ENCODE data around the gene UBALD1.
A peak's percentile ranks its signal among the peaks of the same experiment; 100 is the strongest.
"Not testable (repeated sequence)": the region's sequence is repeated elsewhere in the genome, so short reads cannot be mapped to it uniquely, and the experiment has no call there.

The UBALD1 gene

DNA sequence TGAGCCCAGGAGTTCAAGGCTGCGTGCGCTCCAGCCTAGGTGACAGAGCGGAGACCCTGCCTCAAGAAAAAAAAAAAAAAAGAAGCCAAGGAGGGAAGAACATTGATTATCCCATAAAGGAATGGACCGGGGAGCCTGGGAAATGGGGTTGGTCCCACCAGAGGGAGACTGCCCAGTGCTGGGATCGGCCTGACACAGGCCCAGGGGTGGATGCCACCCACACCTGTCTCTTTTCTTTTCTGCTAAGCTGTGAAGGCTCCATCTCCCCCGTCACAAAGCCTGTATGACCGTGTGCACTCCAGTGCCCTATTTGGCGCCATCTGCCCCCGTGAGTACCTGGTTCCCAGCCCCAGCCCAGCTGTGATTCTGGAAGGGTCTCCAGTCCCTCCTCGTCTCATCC lies 15.7 kb downstream of the UBALD1 start:
- DNase-seq (ENCODE audit: low spot score) = no peak

- DNase-seq (ENCODE audit: low spot score) = no peak
Measured at GRCh38 chr16:4597174-4597573, 17.5 kb downstream of the UBALD1 start.

DNA sequence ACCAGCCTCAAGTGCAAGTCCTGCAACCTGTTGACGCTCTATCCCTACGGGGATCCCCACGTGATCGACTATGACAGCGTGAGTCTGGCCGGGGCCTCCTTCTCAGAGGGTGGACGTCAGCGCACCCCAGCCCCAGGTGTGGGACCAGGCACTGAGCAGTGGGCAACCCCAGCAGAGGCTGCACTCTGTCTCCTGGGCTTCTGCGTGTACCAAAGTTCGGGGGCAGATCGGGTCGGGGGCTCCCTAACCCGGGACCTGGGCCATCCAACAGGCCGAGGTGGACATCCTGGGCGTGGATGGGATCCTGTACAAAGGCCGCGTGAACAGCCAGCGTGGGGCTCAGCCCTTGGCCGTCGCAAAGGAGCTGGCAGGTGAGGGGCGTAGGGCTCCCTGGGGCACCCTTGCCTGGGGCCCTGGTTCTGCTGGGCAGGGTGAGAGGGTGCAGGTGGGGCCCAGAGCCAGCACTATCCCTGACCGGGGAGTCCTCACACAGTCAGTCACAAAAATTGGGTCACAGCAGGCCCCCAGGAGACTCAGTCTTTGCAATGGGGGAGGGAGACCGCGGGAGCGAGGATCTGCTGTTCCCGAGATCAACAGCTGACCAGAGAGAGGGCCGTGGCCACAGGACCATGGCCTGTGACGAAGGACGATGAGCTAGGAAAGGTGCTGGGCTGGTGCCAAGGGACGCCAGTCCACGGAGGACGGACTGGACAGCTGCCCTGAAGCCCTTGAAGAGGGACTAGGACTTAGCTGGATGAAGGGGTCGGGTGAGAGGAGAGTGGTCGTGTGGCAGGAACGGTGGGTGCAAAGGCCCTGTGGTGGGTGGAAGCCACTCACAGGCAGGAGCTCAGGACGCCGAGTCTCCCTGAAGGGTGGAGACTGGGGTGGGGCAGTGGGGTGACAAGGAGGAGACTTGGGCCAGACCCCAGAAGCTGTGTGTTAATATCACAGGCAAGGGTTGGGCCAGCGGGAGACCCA lies 20.0 kb downstream of the UBALD1 start:
- no peak for DNase-seq (ENCODE audit: low spot score)

- peak; percentile 78 for DNase-seq (ENCODE audit: low spot score)
Measured at GRCh38 chr16:4593086-4593485, 21.6 kb downstream of the UBALD1 start.

DNA sequence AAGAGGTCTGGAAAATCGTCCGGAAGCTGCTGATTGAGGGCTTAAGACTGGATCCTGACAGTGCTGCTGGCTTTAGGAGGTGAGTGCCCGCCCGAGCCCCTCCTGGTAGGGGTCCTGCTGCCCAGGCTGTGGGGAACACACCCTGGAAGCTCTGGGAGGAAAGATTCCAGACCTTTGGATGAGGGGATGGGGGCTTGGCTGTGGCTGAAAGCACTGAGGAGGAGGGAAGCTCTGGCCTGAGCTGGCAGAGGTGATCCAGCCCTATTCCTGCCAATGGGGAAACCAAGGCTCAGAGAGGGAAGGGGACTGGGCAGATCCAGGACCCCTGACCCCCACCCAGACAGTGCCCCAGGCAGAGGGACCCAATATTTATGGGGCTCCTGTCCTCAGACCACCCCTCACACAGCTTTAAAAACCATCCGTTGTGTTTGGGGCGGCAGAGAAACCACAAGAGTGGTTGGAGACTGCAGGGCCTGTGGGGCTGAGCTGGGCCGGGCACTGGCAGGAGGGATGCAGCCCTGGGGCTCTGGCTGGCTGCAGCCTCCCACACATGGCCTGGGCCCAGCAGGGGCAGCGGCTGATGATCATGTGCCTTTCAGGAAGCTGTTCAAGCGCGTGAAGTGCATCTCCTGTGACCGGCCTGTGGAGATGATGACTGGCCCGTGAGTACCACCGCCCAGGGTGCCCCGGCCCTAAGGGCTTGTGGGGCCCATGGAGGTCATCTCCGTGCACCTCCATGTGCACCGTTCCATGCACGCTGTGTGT lies 22.8 kb downstream of the UBALD1 start:
- DNase-seq (ENCODE audit: low spot score) = no peak

- no peak for DNase-seq (ENCODE audit: low spot score)
Measured at GRCh38 chr16:4591191-4591590, 23.5 kb downstream of the UBALD1 start.

DNA sequence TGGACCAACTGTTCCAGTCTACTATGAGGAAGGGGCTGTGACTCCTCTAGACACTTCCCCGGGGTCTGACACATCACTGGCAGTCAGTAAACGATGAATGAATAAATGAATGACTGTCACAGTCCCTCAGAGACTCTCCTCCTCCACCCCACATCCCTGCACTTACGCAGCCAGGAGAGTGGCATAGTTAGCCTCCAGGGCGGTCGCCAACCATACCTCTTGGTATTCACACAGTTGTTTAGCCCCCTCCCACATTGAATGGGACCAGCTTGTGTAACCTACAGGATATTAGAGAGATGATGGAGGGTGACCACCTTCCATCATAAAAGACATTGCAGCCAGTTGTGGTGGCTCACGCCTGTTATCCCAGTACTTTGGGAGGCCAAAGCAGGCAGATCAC lies 25.7 kb downstream of the UBALD1 start:
- no peak for DNase-seq (ENCODE audit: low spot score)

GRCh38 chr16:4588386-4588785 lies 26.3 kb downstream of the UBALD1 start:
- DNase-seq (ENCODE audit: low spot score) = no peak

- no peak for DNase-seq (ENCODE audit: low spot score)
Measured at GRCh38 chr16:4586291-4586690, 28.4 kb downstream of the UBALD1 start.

DNA sequence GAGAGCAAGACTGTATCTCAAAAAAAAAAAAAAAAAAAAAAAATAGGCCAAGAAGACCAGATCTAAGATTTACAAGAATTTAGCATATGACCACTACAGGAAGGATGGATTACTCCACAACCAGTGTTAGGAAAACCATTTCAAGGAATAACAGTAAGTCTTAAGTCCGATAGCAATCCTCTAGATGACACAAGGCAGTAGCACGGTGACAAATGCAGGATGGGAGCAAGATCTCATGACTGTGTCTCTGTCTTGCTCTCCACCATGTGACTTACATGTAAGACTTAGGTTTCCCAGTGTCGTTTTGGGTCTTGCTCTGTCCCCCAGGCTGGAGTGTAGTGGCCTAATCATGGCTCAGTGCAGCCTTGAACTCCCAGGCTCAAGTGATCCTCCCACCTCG lies 30.8 kb downstream of the UBALD1 start:
- no peak for DNase-seq (ENCODE audit: low spot score)

- no peak for DNase-seq (ENCODE audit: low spot score)
Measured at GRCh38 chr16:4580250-4580649, 34.4 kb downstream of the UBALD1 start.

DNA sequence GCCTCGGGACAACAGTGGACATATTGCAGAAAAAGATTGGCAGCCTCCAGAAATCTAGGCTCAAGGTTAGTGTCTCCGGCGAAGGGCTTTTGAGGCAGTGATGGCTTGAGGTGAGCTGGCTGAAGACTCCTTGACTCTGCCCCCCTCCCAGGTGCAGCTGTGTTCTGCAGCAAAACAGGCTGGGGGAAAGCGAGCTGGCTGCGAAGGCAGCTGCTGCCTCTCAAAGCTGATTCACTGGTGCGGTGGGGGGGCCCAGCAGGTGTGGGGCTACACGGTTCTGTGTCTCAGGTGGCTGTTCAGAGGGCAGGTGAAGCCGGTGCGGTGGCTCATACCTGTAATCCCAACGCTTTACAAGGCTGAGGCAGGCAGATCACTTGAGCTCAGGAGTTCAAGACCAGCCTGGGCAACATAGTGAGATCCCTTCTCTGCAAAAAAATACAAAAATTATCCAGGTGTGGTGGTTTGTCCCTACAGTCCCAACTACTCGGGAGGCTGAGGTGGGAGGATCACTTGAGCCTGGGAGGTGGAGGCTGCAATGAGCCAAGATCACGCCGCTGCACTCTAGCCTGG lies 35.6 kb downstream of the UBALD1 start:
- no peak for DNase-seq (ENCODE audit: low spot score)

DNA sequence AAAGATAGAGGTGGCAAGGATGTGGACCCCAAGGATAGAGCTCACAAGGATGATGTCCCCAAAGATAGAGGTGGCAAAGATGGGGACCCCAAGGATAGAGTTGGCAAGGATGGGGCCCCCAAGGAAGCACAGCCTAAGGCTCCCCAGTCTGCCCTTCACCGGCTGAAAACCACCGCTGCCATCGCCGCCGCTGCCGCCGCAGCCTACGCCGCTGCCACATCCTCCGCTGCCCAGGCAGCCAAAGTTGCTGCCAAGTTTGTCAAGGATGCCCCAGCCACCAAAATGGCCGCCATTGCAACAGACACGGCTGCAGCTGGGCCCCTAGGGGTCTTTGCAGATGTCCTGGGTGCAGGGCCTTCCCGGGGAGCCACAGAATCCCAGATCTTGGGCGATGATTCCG lies 38.7 kb downstream of the UBALD1 start:
- no peak for DNase-seq (ENCODE audit: low spot score)

DNA sequence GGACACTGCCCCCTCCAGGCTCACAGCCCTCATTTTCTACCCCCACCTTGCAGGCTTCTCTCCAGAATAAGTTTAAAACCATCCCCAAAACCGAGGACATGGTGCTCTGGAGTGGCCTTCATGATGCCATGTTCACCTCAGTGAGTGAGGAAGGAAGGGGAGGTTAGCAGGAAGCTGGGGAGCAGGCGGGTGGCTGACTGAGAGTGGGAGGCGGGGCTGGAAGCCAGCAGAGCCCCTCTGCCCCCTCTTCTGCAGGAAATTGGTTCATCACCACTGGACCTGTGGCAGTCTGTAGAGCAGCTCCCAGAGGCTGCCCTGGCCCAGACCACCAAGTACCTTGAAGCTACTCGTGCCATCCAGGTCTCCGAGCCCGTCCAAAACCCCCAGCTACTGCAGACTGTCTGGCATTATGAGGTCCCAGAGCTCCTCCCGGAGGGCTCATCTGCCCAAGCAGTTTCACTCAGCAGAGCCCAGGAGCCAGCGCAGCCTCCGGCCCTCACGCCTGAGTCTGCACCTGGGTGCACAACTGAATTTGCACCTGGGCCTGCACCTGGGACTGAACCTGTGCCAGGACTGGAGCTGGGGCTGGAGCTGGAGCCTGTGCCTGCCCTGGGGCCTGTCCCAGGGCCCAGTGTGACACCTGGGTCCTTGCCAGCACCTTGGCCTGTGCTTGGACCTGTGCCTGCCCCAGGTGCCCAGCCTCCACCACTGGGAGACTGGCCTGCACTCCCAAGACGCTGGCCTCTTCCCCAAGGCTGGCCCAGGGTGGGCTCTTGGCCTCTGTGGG lies 39.6 kb downstream of the UBALD1 start:
- no peak for DNase-seq (ENCODE audit: low spot score)

- not testable (repeated sequence) for DNase-seq (ENCODE audit: low spot score)
Measured at GRCh38 chr16:4573926-4574325, 40.8 kb downstream of the UBALD1 start.

DNA sequence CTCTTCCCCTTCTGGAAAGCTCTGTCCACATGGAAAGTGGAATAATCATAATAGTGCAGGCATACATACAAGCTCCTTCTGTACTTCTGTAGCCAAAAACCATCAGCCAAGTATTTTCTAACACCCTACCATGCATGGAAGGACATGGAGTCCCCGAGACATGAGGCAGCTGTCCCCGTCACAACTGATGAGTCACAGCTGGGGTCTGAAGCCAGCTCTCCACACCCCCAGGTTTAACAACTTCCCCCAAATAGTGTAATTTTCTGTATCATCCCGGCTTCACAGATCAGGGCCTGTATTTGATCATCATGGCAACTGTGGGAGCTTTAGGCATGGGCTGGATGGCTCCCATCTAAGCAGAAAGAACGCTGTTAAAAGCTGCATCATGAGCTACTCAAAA lies 42.0 kb downstream of the UBALD1 start:
- no peak for DNase-seq (ENCODE audit: low spot score)

DNA sequence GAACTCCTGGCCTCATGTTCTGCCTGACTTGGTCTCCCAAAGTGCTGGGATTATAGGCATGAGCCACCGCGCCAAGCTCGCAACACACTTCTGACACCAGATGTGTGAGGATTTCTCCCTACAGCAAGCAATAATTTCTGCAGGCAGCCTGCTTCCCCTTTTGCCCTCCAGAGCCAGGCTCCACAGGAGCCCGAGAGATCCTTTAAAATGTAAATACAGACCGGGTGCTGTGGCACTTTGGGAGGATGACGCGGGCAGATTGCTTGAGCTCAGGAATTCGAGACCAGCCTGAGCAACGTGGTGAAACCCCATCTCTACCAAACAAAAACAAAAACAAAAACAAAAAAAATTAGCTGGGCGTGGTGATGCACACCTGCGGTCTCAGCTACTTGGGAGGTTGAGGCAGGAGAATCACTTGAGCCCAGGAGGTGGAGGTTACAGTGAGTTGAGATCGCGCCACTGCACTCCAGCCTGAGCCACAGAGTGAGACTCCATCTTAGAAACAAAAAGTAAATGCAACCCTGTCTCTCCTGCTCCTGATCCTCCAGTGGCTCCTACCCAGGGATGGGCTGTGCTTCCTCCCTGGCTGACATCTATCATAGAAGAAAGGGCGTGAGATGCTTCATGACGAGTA lies 43.9 kb downstream of the UBALD1 start:
- peak; percentile 39 for DNase-seq (ENCODE audit: low spot score)

DNA sequence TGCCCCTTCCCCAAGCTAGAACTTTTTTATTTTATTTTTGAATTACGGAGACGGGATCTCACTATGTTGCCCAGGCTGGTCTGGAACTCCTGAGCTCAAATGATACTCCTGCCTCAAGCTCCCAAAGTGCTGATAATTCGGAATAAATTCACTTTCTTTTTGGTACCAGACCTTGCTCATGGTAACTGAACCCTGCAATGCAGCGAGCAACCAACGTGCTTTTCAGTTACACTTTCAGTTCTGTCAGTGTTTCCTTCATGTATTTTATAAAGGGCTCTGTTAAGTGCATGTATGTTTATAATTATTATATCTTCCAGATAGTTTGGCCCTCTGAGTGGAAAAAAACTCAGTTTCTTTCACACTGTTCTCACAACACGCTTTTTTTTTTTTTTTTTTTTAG lies 44.6 kb downstream of the UBALD1 start:
- no peak for DNase-seq (ENCODE audit: low spot score)

GRCh38 chr16:4566144-4566543 lies 48.5 kb downstream of the UBALD1 start:
- no peak for DNase-seq (ENCODE audit: low spot score)

GRCh38 chr16:4564661-4565267 lies 49.9 kb downstream of the UBALD1 start:
- DNase-seq (ENCODE audit: low spot score) = no peak

DNA sequence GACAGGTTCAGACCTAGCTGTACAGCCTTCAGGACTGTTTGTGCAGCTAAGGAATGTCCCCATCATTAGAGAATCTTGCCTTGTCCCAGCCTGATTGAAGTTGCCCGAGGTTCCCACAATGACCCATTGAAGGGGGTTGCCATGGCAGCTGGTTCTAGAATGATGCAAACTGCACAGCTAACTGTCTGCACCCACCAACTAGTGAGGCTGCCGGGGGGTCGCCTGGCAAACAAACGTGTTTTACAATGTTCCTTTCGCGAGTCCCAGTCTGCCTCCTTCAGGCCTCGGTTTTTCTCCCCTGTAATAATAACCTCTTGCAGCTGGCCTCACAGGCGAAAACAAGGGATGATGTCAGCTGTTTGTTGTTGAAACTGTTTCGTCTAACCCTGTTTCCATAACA lies 53.1 kb downstream of the UBALD1 start:
- DNase-seq (ENCODE audit: low spot score) = no peak
